ENCODE data around the gene NCKAP1.

Gene NCKAP1

DNA sequence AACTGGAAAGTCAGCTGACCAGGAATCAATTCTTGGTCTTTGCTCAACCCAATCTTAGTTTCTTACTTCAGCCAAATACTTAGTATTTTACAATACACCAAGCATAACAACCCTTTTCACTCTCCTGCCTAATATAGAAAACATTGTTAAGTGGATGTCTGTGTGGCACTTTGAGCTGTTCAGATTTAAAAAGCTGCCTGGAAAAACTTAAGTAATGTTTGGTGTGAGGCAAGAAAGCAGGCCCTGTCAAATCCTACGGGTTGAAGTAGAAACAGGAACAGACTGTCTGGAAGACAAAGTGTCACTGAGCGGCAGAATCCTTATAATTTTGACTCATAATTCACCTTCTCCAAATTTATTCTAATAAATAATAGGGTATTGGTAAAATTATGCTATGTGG lies 134.7 kb downstream of the NCKAP1 start:
- no peak for TF ChIP-seq POLR2A (IDR thresholded peaks at IDR 0.05; ENCODE audit: extremely low read depth, insufficient read length)
- no peak for TF ChIP-seq MYC (IDR thresholded peaks at IDR 0.05; ENCODE audit: low read depth, low read length)
- H3K4me3 ChIP-seq (ENCODE audit: low read depth, low read length), result no peak overlapping the region
- DNase-seq (ENCODE audit: low read depth), result no peak

- TF ChIP-seq, protein P1, sequence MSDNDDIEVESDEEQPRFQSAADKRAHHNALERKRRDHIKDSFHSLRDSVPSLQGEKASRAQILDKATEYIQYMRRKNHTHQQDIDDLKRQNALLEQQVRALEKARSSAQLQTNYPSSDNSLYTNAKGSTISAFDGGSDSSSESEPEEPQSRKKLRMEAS (IDR thresholded peaks at IDR 0.05; ENCODE audit: low read depth, low read length), result no peak
- TF ChIP-seq MYC (IDR thresholded peaks at IDR 0.05; ENCODE audit: low read depth, low read length) (no peak), POLR2A (IDR thresholded peaks at IDR 0.05; ENCODE audit: extremely low read depth, insufficient read length) (no peak)
- TF ChIP-seq, protein P2, sequence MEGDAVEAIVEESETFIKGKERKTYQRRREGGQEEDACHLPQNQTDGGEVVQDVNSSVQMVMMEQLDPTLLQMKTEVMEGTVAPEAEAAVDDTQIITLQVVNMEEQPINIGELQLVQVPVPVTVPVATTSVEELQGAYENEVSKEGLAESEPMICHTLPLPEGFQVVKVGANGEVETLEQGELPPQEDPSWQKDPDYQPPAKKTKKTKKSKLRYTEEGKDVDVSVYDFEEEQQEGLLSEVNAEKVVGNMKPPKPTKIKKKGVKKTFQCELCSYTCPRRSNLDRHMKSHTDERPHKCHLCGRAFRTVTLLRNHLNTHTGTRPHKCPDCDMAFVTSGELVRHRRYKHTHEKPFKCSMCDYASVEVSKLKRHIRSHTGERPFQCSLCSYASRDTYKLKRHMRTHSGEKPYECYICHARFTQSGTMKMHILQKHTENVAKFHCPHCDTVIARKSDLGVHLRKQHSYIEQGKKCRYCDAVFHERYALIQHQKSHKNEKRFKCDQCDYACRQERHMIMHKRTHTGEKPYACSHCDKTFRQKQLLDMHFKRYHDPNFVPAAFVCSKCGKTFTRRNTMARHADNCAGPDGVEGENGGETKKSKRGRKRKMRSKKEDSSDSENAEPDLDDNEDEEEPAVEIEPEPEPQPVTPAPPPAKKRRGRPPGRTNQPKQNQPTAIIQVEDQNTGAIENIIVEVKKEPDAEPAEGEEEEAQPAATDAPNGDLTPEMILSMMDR (IDR thresholded peaks at IDR 0.05; ENCODE audit: low read depth, low read length), result no peak
- DNase-seq (ENCODE audit: low read depth), result no peak
Observed at GRCh38 chr2:182901748-182902147, 136.5 kb downstream of the NCKAP1 start.

DNA sequence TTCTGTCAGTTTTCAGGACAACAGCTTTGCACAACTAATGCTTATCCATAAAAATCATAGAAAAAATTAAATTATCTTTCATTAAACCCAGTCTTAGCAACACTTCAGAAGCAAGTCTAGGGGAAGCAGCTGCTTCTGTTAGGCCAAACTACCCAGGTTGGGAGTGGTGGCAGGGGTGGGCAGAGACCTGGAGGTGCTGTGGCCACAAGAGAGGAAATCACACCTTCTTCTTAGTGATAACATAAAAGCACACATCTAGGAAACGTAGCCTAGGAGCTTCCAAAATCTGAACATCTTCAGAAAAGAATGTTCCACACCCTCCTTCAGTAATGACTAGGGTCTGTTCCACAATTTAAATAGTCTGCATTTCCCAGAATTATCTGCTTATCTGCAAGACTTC lies 139.5 kb downstream of the NCKAP1 start:
- H3K4me3 ChIP-seq (ENCODE audit: low read depth, low read length), result no peak overlapping the region
- no peak for DNase-seq (ENCODE audit: low read depth)
- TF ChIP-seq MYC (IDR thresholded peaks at IDR 0.05; ENCODE audit: low read depth, low read length), result no peak
- TF ChIP-seq, protein P1 (IDR thresholded peaks at IDR 0.05; ENCODE audit: low read depth, low read length), result no peak
- no peak for TF ChIP-seq POLR2A (IDR thresholded peaks at IDR 0.05; ENCODE audit: extremely low read depth, insufficient read length)
- TF ChIP-seq, protein P2 (IDR thresholded peaks at IDR 0.05; ENCODE audit: low read depth, low read length), result no peak

More at GRCh38 chr2:182901748-182902147, 136.5 kb downstream of the NCKAP1 start:
- no peak overlapping the region for H3K4me3 ChIP-seq (ENCODE audit: low read depth, low read length)

- no peak for DNase-seq (ENCODE audit: low read depth)
- TF ChIP-seq, protein P1 (IDR thresholded peaks at IDR 0.05; ENCODE audit: low read depth, low read length), result no peak
- TF ChIP-seq MYC (IDR thresholded peaks at IDR 0.05; ENCODE audit: low read depth, low read length) (no peak), POLR2A (IDR thresholded peaks at IDR 0.05; ENCODE audit: extremely low read depth, insufficient read length) (no peak)
- TF ChIP-seq, protein P2 (IDR thresholded peaks at IDR 0.05; ENCODE audit: low read depth, low read length), result no peak
- no peak overlapping the region for H3K4me3 ChIP-seq (ENCODE audit: low read depth, low read length)
Observed at GRCh38 chr2:182897137-182897536, 141.1 kb downstream of the NCKAP1 start.

GRCh38 chr2:182895798-182896197 lies 142.5 kb downstream of the NCKAP1 start:
- TF ChIP-seq, protein P1 (IDR thresholded peaks at IDR 0.05; ENCODE audit: low read depth, low read length), result no peak
- TF ChIP-seq MYC (IDR thresholded peaks at IDR 0.05; ENCODE audit: low read depth, low read length), result no peak
- TF ChIP-seq, protein P2 (IDR thresholded peaks at IDR 0.05; ENCODE audit: low read depth, low read length), result no peak
- TF ChIP-seq POLR2A (IDR thresholded peaks at IDR 0.05; ENCODE audit: extremely low read depth, insufficient read length), result no peak
- DNase-seq (ENCODE audit: low read depth), result no peak
- H3K4me3 ChIP-seq (ENCODE audit: low read depth, low read length), result no peak overlapping the region

DNA sequence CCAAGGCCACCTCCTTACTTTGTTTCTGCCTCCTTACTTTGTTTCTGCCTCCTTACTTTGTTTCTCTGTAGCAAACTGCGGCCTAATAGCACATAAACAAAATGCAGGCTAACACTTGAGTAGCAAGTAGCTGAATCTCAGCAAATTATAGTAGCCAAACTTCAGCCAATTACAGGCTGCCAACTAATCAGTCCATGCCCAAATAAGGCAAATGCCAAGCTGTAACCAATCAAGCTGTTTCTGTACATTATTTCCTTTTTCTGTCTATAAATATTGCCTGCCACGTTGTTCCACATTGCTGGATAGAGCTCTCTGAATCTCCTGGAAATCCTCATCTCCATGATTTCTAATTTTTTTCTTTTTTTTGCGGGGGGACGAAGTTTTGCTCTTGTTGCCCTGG lies 143.1 kb downstream of the NCKAP1 start:
- no peak for DNase-seq (ENCODE audit: low read depth)
- H3K4me3 ChIP-seq (ENCODE audit: low read depth, low read length), result no peak overlapping the region
- TF ChIP-seq POLR2A (IDR thresholded peaks at IDR 0.05; ENCODE audit: extremely low read depth, insufficient read length) (no peak), MYC (IDR thresholded peaks at IDR 0.05; ENCODE audit: low read depth, low read length) (no peak)
- TF ChIP-seq, protein P1 (IDR thresholded peaks at IDR 0.05; ENCODE audit: low read depth, low read length), result no peak
- TF ChIP-seq, protein P2 (IDR thresholded peaks at IDR 0.05; ENCODE audit: low read depth, low read length), result no peak
